ENCODE results near the gene PDIA5.

The PDIA5 gene

GRCh38 chr3:123201223-123201556, 134.4 kb downstream of the PDIA5 start:
- no peak for TF ChIP-seq CTCF (IDR thresholded peaks at IDR 0.05; ENCODE audit: low read depth, low read length, missing control alignments)
- no peak for DNase-seq (ENCODE audit: low read depth)
- in situ Hi-C loops (cut with HindIII; ENCODE audit: low sequenced_read_pairs): no loop called here

GRCh38 chr3:123201557-123202427, 135.0 kb downstream of the PDIA5 start, which contains the start of gene SEC22A:
TSS of gene SEC22A (plus strand) at chr3:123201943. CDS start at chr3:123209218, 7,275 bp downstream.
- DNase-seq (ENCODE audit: low read depth): peak; percentile 70
- no peak for TF ChIP-seq CTCF (IDR thresholded peaks at IDR 0.05; ENCODE audit: low read depth, low read length, missing control alignments)
- in situ Hi-C loops (cut with HindIII; ENCODE audit: low sequenced_read_pairs): no loop called here
- H3K4me3 ChIP-seq (ENCODE audit: low read depth, low read length): peak within 1 kb of the TSS; percentile 99

More at GRCh38 chr3:123201223-123201556, 134.4 kb downstream of the PDIA5 start:
- peak overlapping the region; percentile 99 for H3K4me3 ChIP-seq (ENCODE audit: low read depth, low read length)

GRCh38 chr3:123202451-123202850, 135.6 kb downstream of the PDIA5 start:
- TF ChIP-seq CTCF (IDR thresholded peaks at IDR 0.05; ENCODE audit: low read depth, low read length, missing control alignments): peak; percentile 24
- peak overlapping the region; percentile 99 for H3K4me3 ChIP-seq (ENCODE audit: low read depth, low read length)
- no peak for DNase-seq (ENCODE audit: low read depth)
- in situ Hi-C loops (cut with HindIII; ENCODE audit: low sequenced_read_pairs): no loop called here

All from astrocyte of the cerebellum (primary cell).